ENCODE data around the gene GGCX. TPM values are rescaled to one million over a fixed set of nuclear protein-coding genes. Genes with fewer than 3 reads are reported as not detected.

Gene GGCX
- total and polyA plus RNA-seq, 2 of the 13 experiments (the other 11 are each of a cell fraction or from before 2014, with no cell fraction given) = 72.5 to 103 TPM

- TF ChIP-seq ZNF460 (CRISPR knock-in tag; IDR thresholded peaks at IDR 0.05; ENCODE audit: borderline replicate concordance) = no peak
- TF ChIP-seq ZNF142 (CRISPR knock-in tag; IDR thresholded peaks at IDR 0.05) = peak; percentile 90; the same call in 1 of the 2 replicates
- peak; percentile 39; the same call in 1 of the 2 replicates for TF ChIP-seq ZBTB38 (CRISPR knock-in tag; IDR thresholded peaks at IDR 0.05)
- TF ChIP-seq FOXA1 (IDR thresholded peaks at IDR 0.05) = no peak
- TF ChIP-seq FOXA1 (CRISPR knock-in tag; IDR thresholded peaks at IDR 0.05) = peak; percentile 53
- peak; percentile 42 for TF ChIP-seq BCL3 (CRISPR knock-in tag; IDR thresholded peaks at IDR 0.05)
- peak; percentile 53; the same call in 1 of the 2 replicates for TF ChIP-seq ZNF343 (CRISPR knock-in tag; IDR thresholded peaks at IDR 0.05)
- TF ChIP-seq KLF16 (CRISPR knock-in tag; IDR thresholded peaks at IDR 0.05) = peak in 1 of 2 experiments; percentile 46; a peak in 1 of 4 replicates
- no peak for TF ChIP-seq ZNF20 (CRISPR knock-in tag; IDR thresholded peaks at IDR 0.05)
- TF ChIP-seq KDM4B (CRISPR knock-in tag; IDR thresholded peaks at IDR 0.05) = no peak
- TF ChIP-seq HNF4A (CRISPR knock-in tag; IDR thresholded peaks at IDR 0.05) = peak; percentile 34; the same call in 1 of the 2 replicates
- peak; percentile 48 for TF ChIP-seq TBL1XR1 (IDR thresholded peaks at IDR 0.05; ENCODE audit: borderline replicate concordance, low read length, partially characterized antibody)
- peak; percentile 92 for TF ChIP-seq SP2 (CRISPR knock-in tag; IDR thresholded peaks at IDR 0.05)
- no peak for TF ChIP-seq TEF (CRISPR knock-in tag; IDR thresholded peaks at IDR 0.05)
- no peak for TF ChIP-seq ZNF75D (CRISPR knock-in tag; IDR thresholded peaks at IDR 0.05; ENCODE audit: borderline replicate concordance)
- no peak for TF ChIP-seq FOXO4 (CRISPR knock-in tag; conservative IDR thresholded peaks at IDR 0.05)
- no peak for TF ChIP-seq NPAS2 (CRISPR knock-in tag; IDR thresholded peaks at IDR 0.05; ENCODE audit: borderline replicate concordance)
- peak; percentile 10; the same call in 1 of the 2 replicates for TF ChIP-seq MNT (IDR thresholded peaks at IDR 0.05)
- peak; percentile 94 for TF ChIP-seq NFKB2 (CRISPR knock-in tag; IDR thresholded peaks at IDR 0.05; ENCODE audit: borderline replicate concordance)
These were observed 34.2 kb upstream of the GGCX start, which contains the start of gene RNF181 (continued) for GRCh38 chr2:85595301-85596025.

Measured in HepG2 (cell line).